MM.1S (cell line): Measurements from ENCODE around the gene FPR3.
A peak's percentile ranks its signal among the peaks of the same experiment; 100 is the strongest.

Source experiments
- DNase-seq: peaks from one replicate; pipeline ENCODE4 v3.0.0-alpha.2; 2015
- H2AFZ ChIP-seq: fragments of 300-600 bp; sonication (generic); 2 replicates; pipeline ENCODE4 v1.6.0; 2016; ENCODE audit warnings: antibody characterized with exemption, low read length
- H3F3A ChIP-seq: fragments of 300-600 bp; sonication (generic); 2 replicates; pipeline ENCODE4 v1.6.1; 2016; ENCODE audit warnings: mild to moderate bottlenecking, antibody characterized with exemption, low read length, moderate library complexity, mixed read lengths; ENCODE audit not compliant: insufficient read depth
- H3K27ac ChIP-seq: fragments of 300-600 bp; sonication (generic); 2 replicates; pipeline ENCODE4 v1.5.1; 2016; ENCODE audit warnings: mild to moderate bottlenecking, low read length
- H3K27me3 ChIP-seq: fragments of 300-600 bp; sonication (generic); replicated peaks from 2 replicates; pipeline ENCODE4 v1.6.0; 2016; ENCODE audit warnings: low read length; ENCODE audit not compliant: insufficient read depth
- H3K36me3 ChIP-seq: fragments of 300-600 bp; sonication (generic); replicated peaks from 2 replicates; pipeline ENCODE4 v1.6.1; 2016; ENCODE audit warnings: mild to moderate bottlenecking, low read length, mixed read lengths; ENCODE audit not compliant: insufficient read depth
- H3K4me1 ChIP-seq: fragments of 300-600 bp; sonication (generic); 2 replicates; pipeline ENCODE4 v1.6.1; 2016; ENCODE audit warnings: low read length, mixed read lengths
- H3K4me2 ChIP-seq: fragments of 300-600 bp; sonication (generic); 2 replicates; pipeline ENCODE4 v1.6.0; 2016; ENCODE audit warnings: low read depth, low read length
- H3K4me3 ChIP-seq: fragments of 300-600 bp; sonication (generic); 2 replicates; pipeline ENCODE4 v1.5.1; 2016; ENCODE audit warnings: low read length, mixed read lengths
- H3K79me2 ChIP-seq: fragments of 300-600 bp; sonication (generic); 2 replicates; pipeline ENCODE4 v1.6.1; 2016; ENCODE audit warnings: mixed run types, low read length, mixed read lengths
- H3K9ac ChIP-seq: fragments of 300-600 bp; sonication (generic); 2 replicates; pipeline ENCODE4 v1.6.1; 2016; ENCODE audit warnings: low read length, mixed read lengths
- H3K9me2 ChIP-seq: fragments of 300-600 bp; sonication (generic); replicated peaks from 2 replicates; pipeline ENCODE4 v1.6.1; 2016; ENCODE audit warnings: mild to moderate bottlenecking, low read length, mixed read lengths; ENCODE audit not compliant: insufficient read depth
- H3K9me3 ChIP-seq: fragments of 300-600 bp; sonication (generic); replicated peaks from 2 replicates; pipeline ENCODE4 v1.6.1; 2016; ENCODE audit warnings: mild to moderate bottlenecking, low read length, mixed read lengths; ENCODE audit not compliant: insufficient read depth
- H4K20me1 ChIP-seq: fragments of 300-600 bp; sonication (generic); 2 replicates; pipeline ENCODE4 v1.6.1; 2016; ENCODE audit warnings: mild to moderate bottlenecking, low read length, moderate library complexity, mixed read lengths; ENCODE audit not compliant: insufficient read depth
- CTCF ChIP-seq: fragments of 300-600 bp; sonication (generic); IDR thresholded peaks from 2 replicates; pipeline ENCODE4 v1.5.1; 2016; ENCODE audit warnings: antibody characterized with exemption, low read length, mixed read lengths
- EZH2 ChIP-seq: fragments of 300-600 bp; sonication (generic); optimal IDR thresholded peaks from 2 replicates; pipeline ENCODE3; 2017; ENCODE audit warnings: low read depth, mild to moderate bottlenecking, antibody characterized with exemption, low read length, mixed read lengths
- EZH2phosphoT487 ChIP-seq: fragments of 300-600 bp; sonication (generic); IDR thresholded peaks from 2 replicates; pipeline ENCODE4 v1.6.1; 2018; ENCODE audit warnings: antibody characterized with exemption, low read length

Gene FPR3

DNA sequence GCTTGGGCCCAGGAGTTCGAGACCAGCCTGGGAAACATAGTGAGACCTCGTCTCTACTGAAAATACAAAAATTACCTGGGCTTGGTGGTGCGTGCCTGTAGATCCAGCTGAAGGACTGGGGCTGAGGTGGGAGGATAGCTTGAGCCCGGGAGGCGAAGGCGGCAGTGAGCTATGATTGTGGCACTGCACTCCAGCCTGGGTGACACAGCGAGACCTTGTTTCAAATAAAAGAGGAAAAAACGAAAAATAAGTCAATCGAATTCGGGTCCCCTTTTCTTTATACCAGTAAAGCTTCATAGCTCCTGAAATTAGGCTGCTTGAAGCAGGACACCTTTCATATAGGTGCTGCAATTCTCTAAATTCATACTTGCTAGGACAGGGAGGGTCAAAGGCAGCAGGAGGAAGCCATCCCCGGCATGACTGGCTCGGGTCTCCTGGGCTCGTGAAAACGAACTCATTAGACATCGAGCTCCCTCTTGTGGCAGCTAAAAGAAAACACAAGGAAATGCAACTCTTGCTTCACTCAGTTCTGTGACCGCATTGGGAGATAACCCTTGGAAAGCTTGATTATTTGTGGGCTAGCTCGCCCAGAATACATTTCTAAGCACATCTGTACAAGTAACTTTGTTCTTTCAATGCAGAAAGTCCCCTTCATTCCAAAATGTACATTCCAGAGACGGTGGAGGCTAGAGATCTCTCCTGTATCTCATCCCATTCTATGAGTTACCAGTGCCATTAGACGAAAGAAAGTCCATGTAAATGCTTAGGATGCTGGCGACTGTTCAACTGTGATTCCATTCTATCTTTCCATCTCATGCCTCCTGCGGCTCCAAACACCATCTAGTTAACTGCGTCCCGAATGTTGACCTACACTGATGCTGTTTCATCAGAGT lies 17.1 kb upstream of the FPR3 start:
- H3K9me2 ChIP-seq: no peaks in the 10 kb centered on the region
- H3K36me3 ChIP-seq: no peaks in the 10 kb centered on the region
- DNase-seq: peak; percentile 46
- no peak overlapping the region for H3K27ac ChIP-seq
- no peaks in the 10 kb centered on the region; the same call in 1 of the 2 replicates for H3K9me3 ChIP-seq
- H3K27me3 ChIP-seq: no peaks in the 10 kb centered on the region
- no peaks in the 10 kb centered on the region for H4K20me1 ChIP-seq
- H3K4me3 ChIP-seq: no peak overlapping the region
- H2AFZ ChIP-seq: no peak overlapping the region
- H3K4me1 ChIP-seq: no peaks in the 10 kb centered on the region
- no peaks in the 10 kb centered on the region for H3K79me2 ChIP-seq
- peak overlapping the region; percentile 40; the same call in 1 of the 2 replicates for H3K4me2 ChIP-seq
- H3K9ac ChIP-seq: no peak overlapping the region
- peak; percentile 51 for TF ChIP-seq CTCF
- no peak for TF ChIP-seq EZH2phosphoT487
- H3F3A ChIP-seq: no peaks in the 10 kb centered on the region

GRCh38 chr19:51779181-51779580 lies 15.8 kb upstream of the FPR3 start:
- Histone ChIP-seq H3K27ac (no peak overlapping the region), H3K9me2 (no peaks in the 10 kb centered on the region), H3K27me3 (no peaks in the 10 kb centered on the region), H3K36me3 (no peaks in the 10 kb centered on the region), H3K79me2 (no peaks in the 10 kb centered on the region), H3K4me2 (no peak overlapping the region), H3K9me3 (no peaks in the 10 kb centered on the region; the same call in 1 of the 2 replicates), H3K4me1 (no peaks in the 10 kb centered on the region), H2AFZ (no peak overlapping the region), H3K4me3 (no peak overlapping the region), H3F3A (no peaks in the 10 kb centered on the region), H4K20me1 (no peaks in the 10 kb centered on the region), H3K9ac (no peak overlapping the region)
- DNase-seq: no peak
- no peak for TF ChIP-seq EZH2
- TF ChIP-seq CTCF: no peak
- no peak for TF ChIP-seq EZH2phosphoT487

DNA sequence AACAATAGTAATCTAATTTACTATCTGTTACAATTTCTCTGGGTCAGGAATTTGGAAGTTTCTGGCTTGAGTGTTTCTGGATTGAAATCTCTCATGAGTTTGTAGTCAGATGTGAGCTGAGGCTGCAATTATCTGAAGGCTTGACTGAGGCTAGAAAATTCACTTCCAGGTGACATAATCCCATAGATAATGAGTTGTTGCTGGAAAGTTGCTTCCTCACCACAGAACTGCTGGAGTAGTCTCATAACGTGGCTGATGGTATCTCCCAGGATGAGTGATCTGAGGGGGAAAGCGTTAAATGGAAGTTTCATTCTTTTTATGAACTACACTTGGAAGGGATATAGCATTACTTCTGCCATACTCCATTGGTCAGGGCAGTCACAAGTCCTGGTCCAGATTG lies 15.3 kb upstream of the FPR3 start:
- Histone ChIP-seq H3K4me1 (no peaks in the 10 kb centered on the region), H3K9me3 (no peaks in the 10 kb centered on the region; the same call in 1 of the 2 replicates), H3K79me2 (no peaks in the 10 kb centered on the region), H3K4me3 (no peak overlapping the region), H3K4me2 (no peak overlapping the region), H3K36me3 (no peaks in the 10 kb centered on the region), H3K9me2 (no peaks in the 10 kb centered on the region), H3F3A (no peaks in the 10 kb centered on the region), H2AFZ (no peak overlapping the region), H3K27me3 (no peaks in the 10 kb centered on the region), H3K9ac (no peak overlapping the region), H4K20me1 (no peaks in the 10 kb centered on the region), H3K27ac (no peak overlapping the region)
- no peak for TF ChIP-seq EZH2
- no peak for DNase-seq

DNA sequence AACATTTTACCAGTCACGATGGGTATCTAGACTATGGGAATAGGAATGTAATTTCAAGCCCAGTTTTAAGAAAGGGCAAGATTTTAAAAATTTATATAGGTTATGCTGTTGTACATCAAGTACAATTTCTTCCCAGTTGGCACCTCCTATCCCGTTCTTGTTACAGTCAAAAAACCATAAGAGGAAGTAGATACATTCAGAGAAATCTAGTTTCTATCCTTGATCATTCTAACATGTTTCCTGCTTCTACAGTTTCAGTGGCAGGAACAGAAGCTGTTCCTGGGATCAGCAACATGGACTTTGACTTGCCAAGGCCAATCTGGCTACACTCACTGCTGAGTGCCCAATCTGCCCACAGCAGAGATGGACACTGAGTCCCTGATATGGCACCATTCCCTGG lies 14.7 kb upstream of the FPR3 start:
- Histone ChIP-seq H3K4me2 (no peak overlapping the region), H3K27me3 (no peaks in the 10 kb centered on the region), H3K4me1 (no peaks in the 10 kb centered on the region)

More for the DNA sequence above, 14.7 kb upstream of the FPR3 start:
- H3K9me2 ChIP-seq: no peaks in the 10 kb centered on the region
- no peaks in the 10 kb centered on the region for H3K79me2 ChIP-seq
- no peak for DNase-seq
- H3K27ac ChIP-seq: no peak overlapping the region
- no peaks in the 10 kb centered on the region for H3F3A ChIP-seq
- no peak overlapping the region for H3K4me3 ChIP-seq
- no peak overlapping the region for H2AFZ ChIP-seq
- TF ChIP-seq CTCF: no peak
- TF ChIP-seq EZH2phosphoT487: no peak
- no peak for TF ChIP-seq EZH2
- no peaks in the 10 kb centered on the region for H3K36me3 ChIP-seq
- no peaks in the 10 kb centered on the region for H4K20me1 ChIP-seq
- no peak overlapping the region for H3K9ac ChIP-seq
- no peaks in the 10 kb centered on the region; the same call in 1 of the 2 replicates for H3K9me3 ChIP-seq
